Fibroblast of lung (primary cell): ENCODE results near the gene ZNF75A. TPM values are rescaled to one million over a fixed set of nuclear protein-coding genes. Genes with fewer than 3 reads are reported as not detected.

Source experiments
- DNase-seq, 2 donors: peaks; one replicate each; pipeline versions ENCODE4 v3.0.0 to v3.0.0-alpha.2; 2010; ENCODE audit warnings: low read depth in 2 of 2
- H2AFZ ChIP-seq: 2 replicates; pipeline ENCODE4 v1.5.1; 2012; ENCODE audit warnings: low read length, control low read depth, inconsistent platforms
- H3K27ac ChIP-seq: 2 replicates; pipeline ENCODE4 v1.5.1; 2011; ENCODE audit warnings: low read length, control low read depth; ENCODE audit not compliant: insufficient read depth
- H3K27me3 ChIP-seq: 2 replicates; pipeline ENCODE4 v1.5.1; 2011; ENCODE audit warnings: mild to moderate bottlenecking, low read length; ENCODE audit not compliant: control insufficient read depth, insufficient read depth
- H3K36me3 ChIP-seq: 2 replicates; pipeline ENCODE4 v1.5.1; 2011; ENCODE audit warnings: low read length; ENCODE audit not compliant: control insufficient read depth, insufficient read depth
- H3K4me1 ChIP-seq: 2 replicates; pipeline ENCODE4 v1.5.1; 2011; ENCODE audit warnings: low read length; ENCODE audit not compliant: control insufficient read depth, insufficient read depth; ENCODE audit errors: extremely low read depth
- H3K4me2 ChIP-seq: 2 replicates; pipeline ENCODE4 v1.5.1; 2011; ENCODE audit warnings: low read length, control low read depth; ENCODE audit not compliant: insufficient read depth; ENCODE audit errors: extremely low read depth
- H3K4me3 ChIP-seq, 4 experiments: fragments of 200-600 bp in 1 of 4; sonication (generic) in 1 of 4; replicated peaks in 1 of 4; 2 replicates each; pipeline ENCODE4 v1.5.1; 2011 to 2016; ENCODE audit warnings: low read length in 4 of 4, low read depth in 3 of 4, mild to moderate bottlenecking in 3 of 4, control low read depth in 2 of 4, inconsistent platforms in 1 of 4, mixed read lengths in 1 of 4; ENCODE audit not compliant: insufficient read depth in 1 of 4; ENCODE audit errors: control extremely low read depth in 1 of 4
- H3K79me2 ChIP-seq: 2 replicates; pipeline ENCODE4 v1.5.1; 2012; ENCODE audit warnings: mild to moderate bottlenecking, low read length, inconsistent platforms; ENCODE audit not compliant: control insufficient read depth, insufficient read depth
- H3K9ac ChIP-seq: 2 replicates; pipeline ENCODE4 v1.5.1; 2011; ENCODE audit warnings: mild to moderate bottlenecking, low read length, control low read depth; ENCODE audit not compliant: insufficient read depth
- H3K9me3 ChIP-seq: 2 replicates; pipeline ENCODE4 v1.5.1; 2012; ENCODE audit warnings: low read depth, low read length; ENCODE audit not compliant: control insufficient read depth, insufficient read depth
- H4K20me1 ChIP-seq: 2 replicates; pipeline ENCODE4 v1.5.1; 2011; ENCODE audit warnings: low read length; ENCODE audit not compliant: control insufficient read depth, insufficient read depth; ENCODE audit errors: extremely low read depth
- polyA plus RNA-seq, 2 donors: library from polyadenylated mRNA; depleted of rRNA in 1 of 2; stranded (reverse) in 1 of 2; unstranded in 1 of 2; fragments of >200 nt; gene quantifications; 2 replicates each; pipeline ENCODE4 v1.2.1, GENCODE V29; 2011 to 2012; ENCODE audit warnings: missing spikeins in 1 of 2
- total RNA-seq: library from RNA; depleted of rRNA; stranded (reverse); fragments of >200 nt; gene quantifications from 2 replicates; pipeline ENCODE4 v1.2.1, GENCODE V29; 2014
- TF ChIP-seq, protein P1 (sequence below), 2 donors: IDR thresholded peaks in 1 of 2; conservative IDR thresholded peaks in 1 of 2; 1 replicate in 1 of 2; 2 replicates in 1 of 2; pipeline ENCODE4 v1.5.1; 2011 to 2012; ENCODE audit warnings: low read length in 2 of 2, control low read depth in 1 of 2, inconsistent platforms in 1 of 2, low read depth in 1 of 2, mild to moderate bottlenecking in 1 of 2

ZNF75A gene
- total and polyA plus RNA-seq, 2 donors (not counting 1 experiment from before 2014, with no cell fraction given) = 14.4 to 24.3 TPM

DNA sequence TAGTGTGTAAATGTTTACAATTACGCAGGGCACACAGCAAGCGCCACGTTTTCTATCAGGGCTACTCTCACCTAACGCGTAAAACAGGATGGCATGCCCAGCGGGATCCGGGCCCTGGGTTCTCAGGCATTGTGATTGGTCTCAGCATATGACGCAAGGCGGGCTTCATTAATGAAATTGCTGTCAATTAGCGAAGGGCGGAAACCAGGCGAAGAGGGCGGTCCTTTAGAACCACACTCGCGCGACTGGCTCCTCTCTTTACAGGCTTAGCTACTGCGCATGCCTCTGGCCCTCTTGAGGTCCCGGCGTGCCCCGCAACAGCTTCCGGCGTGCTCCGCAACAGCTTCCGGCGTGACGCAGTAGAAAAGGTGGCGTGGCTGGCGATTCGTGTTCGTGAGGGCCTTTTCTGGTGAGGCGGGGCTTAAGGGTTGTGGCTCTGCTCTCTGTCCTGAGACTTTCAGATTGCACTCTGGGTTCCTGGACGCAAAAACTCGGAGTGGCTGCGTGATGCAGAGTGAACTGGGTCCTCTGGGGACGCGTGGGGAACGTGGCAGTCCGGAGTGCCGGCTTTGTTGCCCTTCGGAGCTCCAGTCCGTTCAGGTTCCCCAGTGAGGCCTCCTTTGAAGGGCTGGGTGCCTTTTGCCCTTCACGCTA lies 59.6 kb downstream of the ZNF75A start:
- Histone ChIP-seq H3K27me3 (no peaks in the 10 kb centered on the region), H3K4me2 (peak overlapping the region; percentile 66), H2AFZ (peak overlapping the region; percentile 89), H3K79me2 (no peaks in the 10 kb centered on the region), H3K9me3 (no peaks in the 10 kb centered on the region), H3K36me3 (no peaks in the 10 kb centered on the region), H4K20me1 (no peaks in the 10 kb centered on the region), H3K9ac (peak overlapping the region; percentile 74), H3K27ac (peak overlapping the region; percentile 94), H3K4me3 (peak overlapping the region; percentile 54 to 78 (median 72)), H3K4me1 (no peaks in the 10 kb centered on the region)
- TF ChIP-seq, protein P1, sequence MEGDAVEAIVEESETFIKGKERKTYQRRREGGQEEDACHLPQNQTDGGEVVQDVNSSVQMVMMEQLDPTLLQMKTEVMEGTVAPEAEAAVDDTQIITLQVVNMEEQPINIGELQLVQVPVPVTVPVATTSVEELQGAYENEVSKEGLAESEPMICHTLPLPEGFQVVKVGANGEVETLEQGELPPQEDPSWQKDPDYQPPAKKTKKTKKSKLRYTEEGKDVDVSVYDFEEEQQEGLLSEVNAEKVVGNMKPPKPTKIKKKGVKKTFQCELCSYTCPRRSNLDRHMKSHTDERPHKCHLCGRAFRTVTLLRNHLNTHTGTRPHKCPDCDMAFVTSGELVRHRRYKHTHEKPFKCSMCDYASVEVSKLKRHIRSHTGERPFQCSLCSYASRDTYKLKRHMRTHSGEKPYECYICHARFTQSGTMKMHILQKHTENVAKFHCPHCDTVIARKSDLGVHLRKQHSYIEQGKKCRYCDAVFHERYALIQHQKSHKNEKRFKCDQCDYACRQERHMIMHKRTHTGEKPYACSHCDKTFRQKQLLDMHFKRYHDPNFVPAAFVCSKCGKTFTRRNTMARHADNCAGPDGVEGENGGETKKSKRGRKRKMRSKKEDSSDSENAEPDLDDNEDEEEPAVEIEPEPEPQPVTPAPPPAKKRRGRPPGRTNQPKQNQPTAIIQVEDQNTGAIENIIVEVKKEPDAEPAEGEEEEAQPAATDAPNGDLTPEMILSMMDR (conservative IDR thresholded peaks at IDR 0.05 in 1 of 2, IDR thresholded peaks at IDR 0.05 in 1 of 2; ENCODE audit: low read depth in 1 of 2, low read length in 2 of 2) = no peak
- DNase-seq = peak; percentile 97

Other genes starting within 250 kb of the ZNF75A start
- 4.4 and 5.1 TPM in 2 replicates for gene IL32, start 239.9 kb upstream of the ZNF75A start, total RNA-seq
- 1.4 and 4.1 TPM in 2 replicates for gene IL32, start 239.9 kb upstream of the ZNF75A start, polyA plus RNA-seq
- not detected in 2 replicates for gene ZSCAN10, start 206.2 kb upstream of the ZNF75A start, total RNA-seq
- 0.02 TPM in 1 of 2 replicates, not detected in the other for gene ZSCAN10, start 206.2 kb upstream of the ZNF75A start, polyA plus RNA-seq
- 16.0 and 16.4 TPM in 2 replicates for gene ZNF205, start 192.9 kb upstream of the ZNF75A start, total RNA-seq
- 3.4 and 4.4 TPM in 2 replicates for gene ZNF205, start 192.9 kb upstream of the ZNF75A start, polyA plus RNA-seq
- 5.9 and 8.8 TPM in 2 replicates for gene ZNF213, start 170.5 kb upstream of the ZNF75A start, total RNA-seq
- gene ZNF213, start 170.5 kb upstream of the ZNF75A start, polyA plus RNA-seq = 0.43 and 0.52 TPM in 2 replicates
- gene OR1F1, start 117.3 kb upstream of the ZNF75A start, total RNA-seq = not detected in 2 replicates
- 0.07 and 0.23 TPM in 2 replicates for gene OR1F1, start 117.3 kb upstream of the ZNF75A start, polyA plus RNA-seq
- gene ZNF200, start 70.3 kb upstream of the ZNF75A start, total RNA-seq = 8.0 and 8.1 TPM in 2 replicates
- gene ZNF200, start 70.3 kb upstream of the ZNF75A start, polyA plus RNA-seq = 5.1 and 5.9 TPM in 2 replicates
- under 0.01 and 0.17 TPM in 2 replicates for gene MEFV, start 48.9 kb upstream of the ZNF75A start, total RNA-seq
- gene MEFV, start 48.9 kb upstream of the ZNF75A start, polyA plus RNA-seq = not detected in 2 replicates
- 37.3 and 47.5 TPM in 2 replicates for gene ZNF263, start 22.0 kb upstream of the ZNF75A start, total RNA-seq
- gene ZNF263, start 22.0 kb upstream of the ZNF75A start, polyA plus RNA-seq = 9.9 and 11.1 TPM in 2 replicates
- 9.2 and 9.6 TPM in 2 replicates for gene TIGD7, start 67 bp upstream of the ZNF75A start, total RNA-seq
- 2.2 and 2.9 TPM in 2 replicates for gene TIGD7, start 67 bp upstream of the ZNF75A start, polyA plus RNA-seq
- under 0.01 and 0.17 TPM in 2 replicates for gene OR2C1, start 50.4 kb downstream of the ZNF75A start, total RNA-seq
- 0.09 and 0.31 TPM in 2 replicates for gene OR2C1, start 50.4 kb downstream of the ZNF75A start, polyA plus RNA-seq
- gene ZSCAN32, start 95.5 kb downstream of the ZNF75A start, total RNA-seq = 10.0 and 13.7 TPM in 2 replicates
- 11.3 and 14.1 TPM in 2 replicates for gene ZSCAN32, start 95.5 kb downstream of the ZNF75A start, polyA plus RNA-seq
- gene ZNF174, start 95.7 kb downstream of the ZNF75A start, total RNA-seq = 6.7 and 9.2 TPM in 2 replicates
- gene ZNF174, start 95.7 kb downstream of the ZNF75A start, polyA plus RNA-seq = 8.5 and 9.1 TPM in 2 replicates
- 1.8 and 2.0 TPM in 2 replicates for gene ZNF597, start 138.0 kb downstream of the ZNF75A start, total RNA-seq
- gene ZNF597, start 138.0 kb downstream of the ZNF75A start, polyA plus RNA-seq = 1.4 and 1.6 TPM in 2 replicates
- gene NAA60, start 138.2 kb downstream of the ZNF75A start, total RNA-seq = 9.2 and 12.6 TPM in 2 replicates
- gene NAA60, start 138.2 kb downstream of the ZNF75A start, polyA plus RNA-seq = 20.9 and 33.6 TPM in 2 replicates
- not detected in 2 replicates for gene C16orf90, start 190.0 kb downstream of the ZNF75A start, total RNA-seq
- gene C16orf90, start 190.0 kb downstream of the ZNF75A start, polyA plus RNA-seq = not detected in 2 replicates
- 21.1 and 22.3 TPM in 2 replicates for gene CLUAP1, start 195.5 kb downstream of the ZNF75A start, total RNA-seq
- gene CLUAP1, start 195.5 kb downstream of the ZNF75A start, polyA plus RNA-seq = 22.7 and 28.0 TPM in 2 replicates